NCI-H2196 treated with DMSO at 0.1 percent for 48 hours (cell line): ENCODE data around the gene HIF1AN.

Experiments
- DNase-seq: peaks from one replicate; lab custom pipeline; 2025; ENCODE audit not compliant: unreplicated experiment; lab: John Stamatoyannopoulos, UW

The HIF1AN gene

DNA sequence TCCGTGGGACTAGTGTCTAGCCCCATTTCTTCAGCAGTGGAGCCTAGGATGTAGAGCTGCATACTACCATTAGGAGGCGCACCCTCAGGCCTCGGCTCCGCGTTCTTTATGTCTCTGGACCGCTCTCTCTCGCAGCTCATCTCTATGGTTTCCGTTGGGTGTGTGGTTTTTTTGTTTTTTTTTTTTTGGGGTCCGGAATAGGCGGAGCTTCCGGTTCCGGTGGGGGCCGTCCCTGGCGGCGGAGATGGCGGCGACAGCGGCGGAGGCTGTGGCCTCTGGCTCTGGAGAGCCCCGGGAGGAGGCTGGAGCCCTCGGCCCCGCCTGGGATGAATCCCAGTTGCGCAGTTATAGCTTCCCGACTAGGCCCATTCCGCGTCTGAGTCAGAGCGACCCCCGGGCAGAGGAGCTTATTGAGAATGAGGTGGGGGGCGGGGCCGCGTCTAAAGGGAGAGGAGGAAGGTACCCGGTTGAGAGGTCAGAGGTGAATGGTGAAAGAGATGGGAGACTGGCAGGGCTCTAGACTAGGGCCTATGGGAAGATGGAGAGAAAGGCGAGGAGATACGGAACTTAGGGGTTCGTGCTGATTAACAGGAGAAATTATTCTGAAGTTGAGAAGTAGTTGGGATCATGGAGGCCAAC lies at the start of gene HIF1AN:
Gene HIF1AN (plus strand): TSS at position 229 of the 639 bp plus-strand sequence. CDS start 16 bp downstream, at position 245.
- DNase-seq = peak; percentile 71

GRCh38 chr10:100487529-100487928 lies 48.2 kb upstream of the HIF1AN start:
- DNase-seq = no peak

- DNase-seq = no peak
These were observed 46.3 kb upstream of the HIF1AN start for GRCh38 chr10:100489396-100489795.

- no peak for DNase-seq
These were observed 45.2 kb upstream of the HIF1AN start for GRCh38 chr10:100490531-100490930.

DNA sequence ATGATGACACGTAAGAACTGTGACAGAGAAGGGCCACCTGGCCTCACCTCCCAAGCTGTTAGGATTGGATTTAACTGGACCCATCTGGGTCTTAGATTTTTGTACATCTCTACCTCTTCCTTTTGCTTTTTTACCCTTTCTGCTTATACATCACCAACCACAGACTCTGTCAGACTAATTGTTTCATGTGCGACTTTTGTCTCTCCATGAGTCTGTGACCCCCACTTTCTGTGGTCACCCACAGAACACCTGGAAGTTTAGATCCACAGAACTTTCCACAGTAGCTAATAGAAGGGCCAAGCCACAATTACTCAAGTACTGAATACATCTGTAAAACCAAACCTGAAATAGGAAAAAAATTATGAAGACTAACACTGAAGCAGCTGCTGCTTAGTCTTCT lies 39.2 kb upstream of the HIF1AN start:
- no peak for DNase-seq

GRCh38 chr10:100498059-100498458 lies 37.7 kb upstream of the HIF1AN start:
- DNase-seq = no peak

- no peak for DNase-seq
These were observed 34.3 kb upstream of the HIF1AN start for GRCh38 chr10:100501423-100501822.

DNA sequence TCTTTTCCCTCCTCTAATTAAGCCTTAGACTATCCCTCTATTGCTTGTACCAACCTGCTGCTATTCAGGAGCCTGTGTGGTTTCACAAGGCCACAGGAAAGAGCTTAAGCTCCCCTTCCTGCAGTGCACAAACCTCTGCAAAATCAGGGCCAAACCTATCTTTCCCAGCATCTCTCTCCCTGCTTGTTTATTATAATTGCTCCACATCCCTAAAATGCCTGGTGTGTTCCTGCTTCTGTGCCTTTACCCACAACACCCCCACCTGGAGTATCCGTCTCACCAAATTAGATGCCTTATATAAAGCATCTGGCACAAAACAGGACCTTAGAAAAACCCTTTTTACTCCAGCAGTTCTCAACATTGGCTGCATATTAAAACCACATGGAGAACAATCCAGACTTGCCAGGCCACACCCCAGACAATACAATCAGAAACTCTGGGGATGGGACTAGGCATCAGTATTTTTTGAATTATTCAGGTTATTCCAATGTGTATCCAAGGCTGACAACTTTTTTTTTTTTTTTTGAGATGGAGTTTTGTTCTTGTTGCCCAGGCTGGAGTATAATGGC lies 32.7 kb upstream of the HIF1AN start:
- DNase-seq = no peak

DNA sequence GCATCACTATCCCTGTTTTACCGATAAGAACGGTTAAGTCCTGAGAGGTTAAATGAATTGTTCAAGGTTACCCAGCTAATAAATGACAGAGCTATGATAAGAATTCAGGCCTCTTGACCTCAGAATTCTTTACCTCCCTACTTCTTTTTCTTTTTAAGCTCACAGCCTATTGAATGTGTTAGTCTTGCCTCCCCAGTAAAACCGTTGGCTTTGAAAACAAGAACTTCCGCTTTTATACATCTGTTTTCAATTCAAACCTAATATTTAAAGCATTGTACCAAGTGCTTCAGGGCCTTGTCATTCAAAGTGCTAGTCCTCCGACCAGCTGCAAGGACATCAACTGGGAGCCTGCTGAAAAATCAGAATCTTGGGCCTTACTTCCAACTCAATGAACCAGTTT lies 31.6 kb upstream of the HIF1AN start:
- DNase-seq = no peak

GRCh38 chr10:100505164-100505563 lies 30.6 kb upstream of the HIF1AN start:
- no peak for DNase-seq

GRCh38 chr10:100506596-100507356 lies 29.0 kb upstream of the HIF1AN start:
- no peak for DNase-seq

GRCh38 chr10:100507357-100507732 lies 28.4 kb upstream of the HIF1AN start:
- no peak for DNase-seq

DNA sequence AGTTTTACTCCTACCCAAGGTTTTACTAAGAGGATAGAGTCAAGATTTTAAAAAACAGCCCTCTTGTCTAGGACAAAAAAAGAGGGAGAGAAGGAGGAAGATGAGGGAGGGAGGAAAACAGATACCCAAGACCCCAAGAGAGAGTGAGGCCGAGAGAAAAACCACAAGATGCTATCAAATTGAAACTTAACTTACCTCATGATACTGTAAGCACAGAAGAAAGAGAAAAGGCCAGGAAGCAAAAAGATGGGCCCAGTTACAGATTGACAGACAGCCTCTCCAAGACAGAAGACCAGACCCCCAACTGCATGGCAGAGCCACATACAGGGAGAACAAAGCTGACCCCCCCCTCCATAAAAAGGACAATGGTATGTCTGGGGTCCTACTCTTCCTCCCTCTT lies 27.5 kb upstream of the HIF1AN start:
- DNase-seq = no peak

- DNase-seq = peak; percentile 1
These were observed 27.0 kb upstream of the HIF1AN start for GRCh38 chr10:100508691-100509150.

GRCh38 chr10:100509241-100509840 lies 26.4 kb upstream of the HIF1AN start:
- DNase-seq = no peak

GRCh38 chr10:100510533-100511308 lies 25.0 kb upstream of the HIF1AN start:
- DNase-seq = no peak

DNA sequence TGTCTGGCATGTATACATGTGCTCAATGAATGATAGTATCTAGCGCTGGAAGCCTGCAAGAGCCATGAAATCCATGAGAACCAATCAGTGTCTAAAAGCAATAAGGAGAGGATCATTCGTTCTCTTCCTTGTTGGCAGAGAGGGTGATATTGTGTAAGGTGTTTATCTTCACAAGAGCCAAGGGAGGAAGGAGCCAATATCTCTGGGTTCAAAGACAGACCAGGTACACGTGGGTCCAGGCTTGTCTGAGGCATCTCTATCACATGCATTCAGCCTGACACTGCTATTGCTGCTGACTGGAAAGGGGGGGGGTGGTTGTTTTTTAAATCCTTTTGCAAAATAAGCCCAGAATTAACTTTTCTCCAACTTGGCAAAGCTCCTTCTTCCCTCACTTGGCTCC lies 20.1 kb upstream of the HIF1AN start:
- no peak for DNase-seq

DNA sequence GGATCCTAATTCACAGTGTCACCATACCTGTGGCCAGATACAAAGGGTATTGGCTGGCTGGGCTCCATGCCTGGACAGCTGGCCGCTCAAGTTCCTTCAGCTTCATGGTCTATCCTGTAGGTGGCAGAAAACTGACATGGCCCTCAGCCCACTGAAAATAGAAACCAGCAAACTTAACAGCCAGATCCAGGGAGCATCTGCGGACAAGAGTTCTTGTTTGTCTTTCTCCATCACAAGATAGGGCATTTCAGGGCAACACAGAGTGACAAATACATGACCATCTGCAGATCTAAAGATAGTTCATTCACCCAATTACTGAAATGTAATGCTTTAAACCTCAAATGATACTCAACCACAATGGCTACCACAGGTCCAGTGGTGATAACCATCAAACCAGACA lies 18.9 kb upstream of the HIF1AN start:
- no peak for DNase-seq

- peak; percentile 1 for DNase-seq
These were observed 16.9 kb upstream of the HIF1AN start for GRCh38 chr10:100518761-100519241.

DNA sequence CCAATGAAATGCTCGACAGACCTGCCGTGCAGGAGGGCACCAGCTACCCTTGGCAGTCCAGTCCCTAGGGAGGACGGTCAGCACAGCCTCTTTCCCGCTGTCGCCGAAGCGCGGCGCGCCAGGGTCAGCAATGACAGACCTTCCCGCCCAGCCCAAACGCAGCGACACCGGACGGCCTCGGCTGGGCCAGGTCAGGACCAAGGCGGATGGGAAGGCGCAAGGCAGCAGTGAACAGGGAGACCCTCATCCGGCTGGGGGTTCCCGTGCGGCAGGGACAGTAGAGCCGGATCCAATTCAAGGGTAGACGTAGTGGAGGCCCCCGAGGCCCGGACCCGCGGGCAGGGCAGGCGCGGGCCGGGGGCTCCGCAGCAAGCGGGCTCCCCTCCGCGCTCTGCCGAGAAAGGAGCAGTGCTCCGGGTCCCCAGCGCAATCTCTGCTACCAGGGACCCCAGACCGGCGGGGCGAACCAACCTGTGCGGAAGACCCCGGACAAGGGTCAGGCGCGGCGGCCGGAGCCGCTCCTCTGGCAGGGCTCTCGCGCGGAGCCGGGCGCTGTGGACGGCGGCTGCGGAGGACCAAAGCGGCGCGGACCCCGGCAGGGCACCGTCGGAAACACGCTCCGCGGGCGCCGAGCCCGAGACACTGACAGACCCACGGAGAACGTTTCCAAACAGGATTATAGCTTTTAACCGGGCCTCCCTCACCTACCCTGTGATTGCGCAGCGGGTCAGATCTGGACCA lies 16.3 kb upstream of the HIF1AN start, which contains the start of gene SEC31B:
Gene SEC31B (minus strand): TSS at position 551 of the 741 bp plus-strand sequence. CDS start 2,909 bp downstream, outside the sequence.
- no peak for DNase-seq
